ENCODE measurements around the gene FGD4.

DNA sequence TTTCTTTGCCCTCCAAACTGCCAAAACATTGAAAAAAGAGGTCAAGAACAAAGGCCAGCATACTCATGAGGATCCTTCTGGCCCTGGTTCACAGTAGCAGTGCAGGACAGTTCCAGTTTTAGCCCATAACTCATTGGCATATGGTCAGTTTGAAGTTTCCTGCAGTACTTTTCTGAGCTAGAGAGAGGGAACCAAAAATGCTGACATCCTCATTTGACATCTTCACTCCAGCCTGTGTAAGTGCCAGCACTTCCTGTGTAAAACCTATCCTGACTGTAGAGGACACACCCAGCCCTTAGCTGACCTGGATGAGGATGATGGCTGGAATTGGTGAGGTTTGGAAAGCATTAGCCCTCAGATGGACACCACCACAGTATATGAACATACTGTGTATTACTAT lies 84.1 kb downstream of the FGD4 start:
- TF ChIP-seq, protein P1, sequence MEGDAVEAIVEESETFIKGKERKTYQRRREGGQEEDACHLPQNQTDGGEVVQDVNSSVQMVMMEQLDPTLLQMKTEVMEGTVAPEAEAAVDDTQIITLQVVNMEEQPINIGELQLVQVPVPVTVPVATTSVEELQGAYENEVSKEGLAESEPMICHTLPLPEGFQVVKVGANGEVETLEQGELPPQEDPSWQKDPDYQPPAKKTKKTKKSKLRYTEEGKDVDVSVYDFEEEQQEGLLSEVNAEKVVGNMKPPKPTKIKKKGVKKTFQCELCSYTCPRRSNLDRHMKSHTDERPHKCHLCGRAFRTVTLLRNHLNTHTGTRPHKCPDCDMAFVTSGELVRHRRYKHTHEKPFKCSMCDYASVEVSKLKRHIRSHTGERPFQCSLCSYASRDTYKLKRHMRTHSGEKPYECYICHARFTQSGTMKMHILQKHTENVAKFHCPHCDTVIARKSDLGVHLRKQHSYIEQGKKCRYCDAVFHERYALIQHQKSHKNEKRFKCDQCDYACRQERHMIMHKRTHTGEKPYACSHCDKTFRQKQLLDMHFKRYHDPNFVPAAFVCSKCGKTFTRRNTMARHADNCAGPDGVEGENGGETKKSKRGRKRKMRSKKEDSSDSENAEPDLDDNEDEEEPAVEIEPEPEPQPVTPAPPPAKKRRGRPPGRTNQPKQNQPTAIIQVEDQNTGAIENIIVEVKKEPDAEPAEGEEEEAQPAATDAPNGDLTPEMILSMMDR (IDR thresholded peaks at IDR 0.05): no peak
- TF ChIP-seq POLR2AphosphoS5 (IDR thresholded peaks at IDR 0.05): no peak
- no peak for TF ChIP-seq POLR2A (IDR thresholded peaks at IDR 0.05)

Data from prostate gland (tissue), 2 donors.